ENCODE results near the gene CDH18.

Gene CDH18

DNA sequence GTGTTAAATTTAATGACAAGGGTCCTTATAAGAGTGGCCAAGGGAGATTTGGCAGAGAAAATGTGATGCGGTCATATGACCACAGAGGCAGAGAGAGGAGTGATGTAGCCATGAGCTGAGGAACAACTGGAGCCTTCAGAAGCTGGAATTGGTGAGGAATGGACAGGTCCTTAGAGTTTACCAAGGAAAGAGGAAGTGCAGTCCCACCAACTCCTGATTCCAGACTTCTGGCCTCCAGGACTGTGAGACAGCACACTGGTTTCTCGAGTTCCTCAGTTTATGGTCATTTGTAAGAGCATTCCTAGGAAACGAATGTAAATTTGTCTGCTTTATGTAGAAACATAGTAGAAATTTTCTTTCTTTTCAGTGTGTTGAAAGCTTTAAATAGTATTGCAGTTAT is 410.1 kb downstream of the CDH18 start:
- Histone ChIP-seq H3K36me3 (ENCODE audit: insufficient read depth, low read length) (no peaks in the 10 kb centered on the region), H2AFZ (ENCODE audit: low read length) (no peak overlapping the region), H4K20me1 (ENCODE audit: insufficient read depth, low read length, poor library complexity, severe bottlenecking) (no peaks in the 10 kb centered on the region), H3K79me2 (ENCODE audit: insufficient read depth, low read length) (no peaks in the 10 kb centered on the region), H3K9ac (ENCODE audit: low read depth, low read length, poor library complexity, severe bottlenecking) (no peak overlapping the region), H3K4me1 (ENCODE audit: insufficient read depth, low read length, poor library complexity, severe bottlenecking) (no peaks in the 10 kb centered on the region), H3K9me2 (replicated peaks; ENCODE audit: low read depth, low read length) (no peaks in the 10 kb centered on the region), H3K4me2 (ENCODE audit: low read depth, low read length, poor library complexity, severe bottlenecking) (no peak overlapping the region), H3K4me3 (ENCODE audit: low read length, poor library complexity, severe bottlenecking) (no peak overlapping the region), H3F3A (ENCODE audit: low read depth) (no peaks in the 10 kb centered on the region), H3K27me3 (ENCODE audit: insufficient read depth, low read length, poor library complexity, severe bottlenecking) (no peaks in the 10 kb centered on the region), H3K9me3 (ENCODE audit: insufficient read depth, low read depth, low read length) (no peaks in the 10 kb centered on the region)
- TF ChIP-seq CTCF (conservative IDR thresholded peaks at IDR 0.05; ENCODE audit: low read length): no peak
- no peak for TF ChIP-seq EZH2phosphoT487 (IDR thresholded peaks at IDR 0.05; ENCODE audit: borderline replicate concordance)

DNA sequence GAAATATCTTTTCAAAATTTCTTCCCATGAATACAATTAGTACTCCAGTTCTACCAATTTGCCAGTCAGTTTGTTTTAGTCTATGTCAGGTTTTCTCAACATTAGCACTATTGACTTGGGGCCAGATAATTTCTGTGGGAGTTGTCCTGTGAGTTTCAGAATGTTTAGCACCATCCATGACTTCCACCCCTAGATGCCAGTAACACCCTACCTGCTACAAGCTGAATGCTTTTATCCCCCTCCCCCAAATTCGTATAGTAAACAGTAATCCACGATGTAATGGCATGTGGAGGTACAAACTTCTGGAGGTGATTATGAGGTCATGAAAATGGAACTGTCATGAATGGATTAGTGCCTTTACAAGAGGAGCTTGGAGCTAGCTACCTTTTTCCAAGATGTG is 420.0 kb downstream of the CDH18 start:
- H3K9ac ChIP-seq (ENCODE audit: low read depth, low read length, poor library complexity, severe bottlenecking): no peak overlapping the region
- no peaks in the 10 kb centered on the region for H3F3A ChIP-seq (ENCODE audit: low read depth)
- no peaks in the 10 kb centered on the region for H3K9me2 ChIP-seq (replicated peaks; ENCODE audit: low read depth, low read length)
- H3K4me2 ChIP-seq (ENCODE audit: low read depth, low read length, poor library complexity, severe bottlenecking): no peak overlapping the region
- H4K20me1 ChIP-seq (ENCODE audit: insufficient read depth, low read length, poor library complexity, severe bottlenecking): no peaks in the 10 kb centered on the region
- H3K79me2 ChIP-seq (ENCODE audit: insufficient read depth, low read length): no peaks in the 10 kb centered on the region
- no peaks in the 10 kb centered on the region for H3K4me1 ChIP-seq (ENCODE audit: insufficient read depth, low read length, poor library complexity, severe bottlenecking)
- H2AFZ ChIP-seq (ENCODE audit: low read length): no peak overlapping the region
- H3K9me3 ChIP-seq (ENCODE audit: insufficient read depth, low read depth, low read length): no peaks in the 10 kb centered on the region
- TF ChIP-seq EZH2phosphoT487 (IDR thresholded peaks at IDR 0.05; ENCODE audit: borderline replicate concordance): no peak
- no peak for TF ChIP-seq CTCF (conservative IDR thresholded peaks at IDR 0.05; ENCODE audit: low read length)
- no peak overlapping the region for H3K4me3 ChIP-seq (ENCODE audit: low read length, poor library complexity, severe bottlenecking)
- H3K27me3 ChIP-seq (ENCODE audit: insufficient read depth, low read length, poor library complexity, severe bottlenecking): no peaks in the 10 kb centered on the region
- H3K36me3 ChIP-seq (ENCODE audit: insufficient read depth, low read length): no peaks in the 10 kb centered on the region

DNA sequence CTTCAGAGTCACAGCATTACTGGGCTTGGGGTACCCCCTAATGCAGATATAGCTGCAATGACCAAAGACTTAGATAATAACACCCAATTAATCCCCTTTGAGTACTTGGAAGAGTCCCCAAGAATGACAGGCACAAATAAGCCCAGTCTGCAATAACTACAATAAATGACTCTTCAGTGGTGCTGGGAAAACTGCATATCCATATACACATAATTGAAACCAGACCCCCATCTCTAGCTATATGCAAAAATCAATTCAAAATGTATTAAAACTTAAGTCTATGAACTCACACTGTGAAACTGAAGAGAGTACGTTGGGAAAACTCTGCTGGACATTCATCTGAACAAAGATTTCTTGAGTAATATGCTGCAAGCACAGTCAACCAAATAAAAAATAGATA is 422.5 kb downstream of the CDH18 start:
- H3K9me3 ChIP-seq (ENCODE audit: insufficient read depth, low read depth, low read length): no peaks in the 10 kb centered on the region
- no peaks in the 10 kb centered on the region for H3K27me3 ChIP-seq (ENCODE audit: insufficient read depth, low read length, poor library complexity, severe bottlenecking)
- no peak overlapping the region for H2AFZ ChIP-seq (ENCODE audit: low read length)
- H3K9me2 ChIP-seq (replicated peaks; ENCODE audit: low read depth, low read length): no peaks in the 10 kb centered on the region
- no peaks in the 10 kb centered on the region for H4K20me1 ChIP-seq (ENCODE audit: insufficient read depth, low read length, poor library complexity, severe bottlenecking)
- H3K4me1 ChIP-seq (ENCODE audit: insufficient read depth, low read length, poor library complexity, severe bottlenecking): no peaks in the 10 kb centered on the region
- TF ChIP-seq EZH2phosphoT487 (IDR thresholded peaks at IDR 0.05; ENCODE audit: borderline replicate concordance) (no peak), CTCF (conservative IDR thresholded peaks at IDR 0.05; ENCODE audit: low read length) (no peak)
- no peaks in the 10 kb centered on the region for H3K36me3 ChIP-seq (ENCODE audit: insufficient read depth, low read length)
- no peak overlapping the region for H3K4me3 ChIP-seq (ENCODE audit: low read length, poor library complexity, severe bottlenecking)
- H3F3A ChIP-seq (ENCODE audit: low read depth): no peaks in the 10 kb centered on the region
- no peak overlapping the region for H3K4me2 ChIP-seq (ENCODE audit: low read depth, low read length, poor library complexity, severe bottlenecking)
- H3K79me2 ChIP-seq (ENCODE audit: insufficient read depth, low read length): no peaks in the 10 kb centered on the region
- H3K9ac ChIP-seq (ENCODE audit: low read depth, low read length, poor library complexity, severe bottlenecking): no peak overlapping the region
